ENCODE measurements around the gene KCNIP3. TPM values are rescaled to one million over a fixed set of nuclear protein-coding genes. Genes with fewer than 3 reads are reported as not detected.

KCNIP3 gene
- total RNA-seq, 1 donor from 2014 or later = 6.0 TPM

- no peaks in the 10 kb centered on the region for H3K9me3 Mint-ChIP-seq (ENCODE audit: low read depth)
- H3K4me3 Mint-ChIP-seq (ENCODE audit: unreplicated experiment) = no peak overlapping the region
- no peaks in the 10 kb centered on the region for H3K36me3 Mint-ChIP-seq (ENCODE audit: low read depth)
- H3K27ac Mint-ChIP-seq (ENCODE audit: unreplicated experiment) = no peak overlapping the region
- no peak for TF ChIP-seq CTCF (IDR thresholded peaks at IDR 0.05)
- no peak for DNase-seq (ENCODE audit: low spot score)
- H3K4me1 Mint-ChIP-seq (ENCODE audit: low read depth) = no peaks in the 10 kb centered on the region
- H3K27me3 Mint-ChIP-seq (ENCODE audit: low read depth) = peaks cover 26% of the 10 kb centered on the region
Observed at GRCh38 chr2:95301876-95302641, 4.9 kb downstream of the KCNIP3 start.

- Mint-ChIP-seq H3K9me3 (ENCODE audit: low read depth) (no peaks in the 10 kb centered on the region), H3K27ac (ENCODE audit: unreplicated experiment) (no peak overlapping the region), H3K27me3 (ENCODE audit: low read depth) (peaks cover 23% of the 10 kb centered on the region), H3K4me1 (ENCODE audit: low read depth) (no peaks in the 10 kb centered on the region), H3K36me3 (ENCODE audit: low read depth) (no peaks in the 10 kb centered on the region), H3K4me3 (ENCODE audit: unreplicated experiment) (no peak overlapping the region)
- TF ChIP-seq CTCF (IDR thresholded peaks at IDR 0.05) = no peak
- DNase-seq (ENCODE audit: low spot score) = no peak
Observed at GRCh38 chr2:95303191-95303919, 6.2 kb downstream of the KCNIP3 start.

- Mint-ChIP-seq H3K36me3 (ENCODE audit: low read depth) (no peaks in the 10 kb centered on the region), H3K9me3 (ENCODE audit: low read depth) (no peaks in the 10 kb centered on the region), H3K27ac (ENCODE audit: unreplicated experiment) (no peak overlapping the region), H3K4me1 (ENCODE audit: low read depth) (no peaks in the 10 kb centered on the region), H3K27me3 (ENCODE audit: low read depth) (peaks cover 12% of the 10 kb centered on the region), H3K4me3 (ENCODE audit: unreplicated experiment) (no peak overlapping the region)
- no peak for DNase-seq (ENCODE audit: low spot score)
- TF ChIP-seq CTCF (IDR thresholded peaks at IDR 0.05) = no peak
Observed at GRCh38 chr2:95305380-95306061, 8.4 kb downstream of the KCNIP3 start.

GRCh38 chr2:95306336-95306895 lies 9.3 kb downstream of the KCNIP3 start:
- Mint-ChIP-seq H3K27ac (ENCODE audit: unreplicated experiment) (no peak overlapping the region), H3K4me3 (ENCODE audit: unreplicated experiment) (no peak overlapping the region), H3K27me3 (ENCODE audit: low read depth) (peaks cover 14% of the 10 kb centered on the region), H3K36me3 (ENCODE audit: low read depth) (no peaks in the 10 kb centered on the region), H3K4me1 (ENCODE audit: low read depth) (no peaks in the 10 kb centered on the region), H3K9me3 (ENCODE audit: low read depth) (no peaks in the 10 kb centered on the region)
- DNase-seq (ENCODE audit: low spot score) = no peak
- no peak for TF ChIP-seq CTCF (IDR thresholded peaks at IDR 0.05)

GRCh38 chr2:95307036-95307435 lies 9.9 kb downstream of the KCNIP3 start:
- no peak overlapping the region for H3K27ac Mint-ChIP-seq (ENCODE audit: unreplicated experiment)
- no peaks in the 10 kb centered on the region for H3K9me3 Mint-ChIP-seq (ENCODE audit: low read depth)

More at GRCh38 chr2:95307036-95307435, 9.9 kb downstream of the KCNIP3 start:
- Mint-ChIP-seq H3K4me3 (ENCODE audit: unreplicated experiment) (no peak overlapping the region), H3K4me1 (ENCODE audit: low read depth) (no peaks in the 10 kb centered on the region), H3K27me3 (ENCODE audit: low read depth) (peaks cover 14% of the 10 kb centered on the region), H3K36me3 (ENCODE audit: low read depth) (no peaks in the 10 kb centered on the region)
- TF ChIP-seq CTCF (IDR thresholded peaks at IDR 0.05) = no peak
- no peak for DNase-seq (ENCODE audit: low spot score)

Data from chondrocyte (in vitro differentiated cells).